H1 (cell line): ENCODE data around the gene RRAS. TPM values are rescaled to one million over a fixed set of nuclear protein-coding genes. Genes with fewer than 3 reads are reported as not detected.

Experiments used
- CTCF ChIA-PET: fragments of 300-600 bp; sonication (Branson Sonifier 250); formaldehyde crosslinking; loops from one replicate; lab custom pipeline; 2021; ENCODE audit not compliant: partially characterized antibody; lab: Charles Lee
- POLR2A ChIA-PET: fragments of 300-600 bp; sonication (Branson Sonifier 250); formaldehyde crosslinking; loops from one replicate; lab custom pipeline; 2021; ENCODE audit warnings: inconsistent platforms; ENCODE audit not compliant: partially characterized antibody; lab: Charles Lee
- DNase-seq, 2 experiments: peaks; one replicate each; pipeline versions ENCODE4 v3.0.0 to v3.0.0-alpha.2; 2010 to 2022; ENCODE audit warnings: low spot score in 2 of 2, low read depth in 1 of 2, mixed read lengths in 1 of 2
- FAIRE-seq: peaks from 2 replicates; lab custom pipeline; 2011; peaks lifted over from hg19 to GRCh38; lab: Jason Lieb, UNC
- H2AFZ ChIP-seq: 2 replicates; pipeline ENCODE4 v1.8.1; 2012; ENCODE audit warnings: low read length, inconsistent platforms
- H2AK5ac ChIP-seq: 2 replicates; pipeline ENCODE4 v1.6.1; 2013; ENCODE audit warnings: low read depth, low read length
- H2BK120ac ChIP-seq: replicated peaks from 2 replicates; pipeline ENCODE3; 2013; ENCODE audit warnings: low read depth, low read length, inconsistent platforms
- H2BK12ac ChIP-seq: 2 replicates; pipeline ENCODE4 v1.6.1; 2013; ENCODE audit warnings: low read depth, low read length
- H2BK15ac ChIP-seq: 2 replicates; pipeline ENCODE4 v1.6.1; 2013; ENCODE audit warnings: low read length
- H2BK20ac ChIP-seq: 2 replicates; pipeline ENCODE4 v1.6.1; 2013; ENCODE audit warnings: low read length
- H2BK5ac ChIP-seq: 2 replicates; pipeline ENCODE4 v1.6.1; 2013; ENCODE audit warnings: low read depth, low read length
- H3K14ac ChIP-seq: 2 replicates; pipeline ENCODE4 v1.6.1; 2013; ENCODE audit warnings: inconsistent platforms; ENCODE audit not compliant: insufficient read length
- H3K18ac ChIP-seq: 2 replicates; pipeline ENCODE4 v1.6.1; 2013; ENCODE audit warnings: low read length; ENCODE audit errors: extremely low read depth
- H3K23ac ChIP-seq: 2 replicates; pipeline ENCODE4 v1.6.1; 2013; ENCODE audit warnings: inconsistent platforms; ENCODE audit not compliant: insufficient read length
- H3K23me2 ChIP-seq: 2 replicates; pipeline ENCODE4 v1.6.1; 2013; ENCODE audit warnings: low read depth, low read length
- H3K27ac ChIP-seq: 2 replicates; pipeline ENCODE4 v1.6.1; 2011; ENCODE audit warnings: low read depth, low read length, inconsistent platforms
- H3K27me3 ChIP-seq, 4 experiments: replicated peaks in 1 of 4; 1 replicate in 1 of 4; 2 replicates in 3 of 4; pipeline versions ENCODE4 v1.6.1 to v1.8.1; 2011 to 2013; ENCODE audit warnings: low read length in 3 of 4, mild to moderate bottlenecking in 3 of 4, inconsistent platforms in 2 of 4, mixed read lengths in 2 of 4, moderate library complexity in 1 of 4; ENCODE audit not compliant: control insufficient read depth in 3 of 4, insufficient read depth in 3 of 4; ENCODE audit errors: extremely low read depth in 1 of 4
- H3K36me3 ChIP-seq, 4 experiments: 2 replicates each; pipeline versions ENCODE4 v1.6.1 to v1.8.1; 2011 to 2013; ENCODE audit warnings: mild to moderate bottlenecking in 4 of 4, low read length in 3 of 4, moderate library complexity in 2 of 4, control low read depth in 1 of 4, inconsistent platforms in 1 of 4; ENCODE audit not compliant: insufficient read depth in 4 of 4, control insufficient read depth in 2 of 4
- H3K4ac ChIP-seq: replicated peaks from 2 replicates; pipeline ENCODE3; 2013; ENCODE audit warnings: low read length, low read depth, mixed read lengths, inconsistent platforms; ENCODE audit not compliant: insufficient read length
- H3K4me1 ChIP-seq, 4 experiments: replicated peaks in 1 of 4; 1 replicate in 1 of 4; 2 replicates in 3 of 4; pipeline versions ENCODE4 v1.6.1 to v1.8.1; 2011 to 2013; ENCODE audit warnings: low read length in 3 of 4, inconsistent platforms in 2 of 4, mixed read lengths in 1 of 4; ENCODE audit not compliant: insufficient read depth in 4 of 4, control insufficient read depth in 3 of 4
- H3K4me2 ChIP-seq, 2 experiments: 2 replicates each; pipeline versions ENCODE4 v1.6.1 to v1.8.1; 2011 to 2013; ENCODE audit warnings: low read depth in 2 of 2, low read length in 2 of 2, control low read depth in 1 of 2, inconsistent platforms in 1 of 2, mild to moderate bottlenecking in 1 of 2; ENCODE audit not compliant: insufficient read depth in 1 of 2
- H3K4me3 ChIP-seq, 4 experiments: fragments of 200-600, 300-600 bp in 1 of 4; sonication (generic), shearing (Covaris generic), sonication (Bioruptor Twin) in 1 of 4; 2 replicates each; pipeline versions ENCODE4 v1.5.1 to v1.8.1; 2011 to 2016; ENCODE audit warnings: low read length in 4 of 4, low read depth in 3 of 4, control low read depth in 2 of 4, inconsistent platforms in 2 of 4, mild to moderate bottlenecking in 2 of 4, mixed read lengths in 1 of 4, moderate library complexity in 1 of 4; ENCODE audit not compliant: insufficient read depth in 2 of 4; ENCODE audit errors: extremely low read depth in 1 of 4
- H3K56ac ChIP-seq: replicated peaks from 2 replicates; pipeline ENCODE3; 2013; ENCODE audit warnings: low read depth, mild to moderate bottlenecking, mixed read lengths, low read length, inconsistent platforms; ENCODE audit not compliant: insufficient read length
- H3K79me1 ChIP-seq: 2 replicates; pipeline ENCODE4 v1.6.1; 2013; ENCODE audit warnings: low read depth, low read length, control low read depth
- H3K79me2 ChIP-seq, 2 experiments: 2 replicates each; pipeline versions ENCODE4 v1.6.1 to v1.8.1; 2012 to 2013; ENCODE audit warnings: low read length in 2 of 2, mild to moderate bottlenecking in 2 of 2, inconsistent platforms in 1 of 2; ENCODE audit not compliant: insufficient read depth in 2 of 2, control insufficient read depth in 1 of 2
- H3K9ac ChIP-seq, 4 experiments: replicated peaks in 1 of 4; 1 replicate in 1 of 4; 2 replicates in 3 of 4; pipeline versions ENCODE4 v1.6.1 to v1.8.1; 2011 to 2013; ENCODE audit warnings: low read depth in 3 of 4, low read length in 3 of 4, control low read depth in 2 of 4, mild to moderate bottlenecking in 2 of 4, moderate library complexity in 2 of 4, inconsistent platforms in 1 of 4; ENCODE audit errors: extremely low read depth in 1 of 4
- H3K9me3 ChIP-seq, 2 experiments: 2 replicates each; pipeline versions ENCODE4 v1.6.1 to v1.8.1; 2012 to 2013; ENCODE audit warnings: mild to moderate bottlenecking in 2 of 2, moderate library complexity in 2 of 2, control low read depth in 1 of 2, inconsistent platforms in 1 of 2, low read depth in 1 of 2, low read length in 1 of 2, mixed read lengths in 1 of 2; ENCODE audit not compliant: insufficient read depth in 2 of 2
- H4K20me1 ChIP-seq, 2 experiments: replicated peaks in 1 of 2; 2 replicates each; pipeline versions ENCODE3 to v1.8.1; 2011 to 2013; ENCODE audit warnings: inconsistent platforms in 2 of 2, low read length in 2 of 2, mild to moderate bottlenecking in 1 of 2; ENCODE audit not compliant: insufficient read depth in 2 of 2, control insufficient read depth in 1 of 2
- H4K5ac ChIP-seq: 2 replicates; pipeline ENCODE4 v1.6.1; 2013; ENCODE audit warnings: low read length, low read depth, mixed read lengths, inconsistent platforms; ENCODE audit not compliant: insufficient read length
- H4K8ac ChIP-seq: 2 replicates; pipeline ENCODE4 v1.8.0; 2013; ENCODE audit warnings: mild to moderate bottlenecking, moderate library complexity, low read length, inconsistent platforms; ENCODE audit not compliant: insufficient read depth; ENCODE audit errors: extremely low read depth
- H4K91ac ChIP-seq: replicated peaks from 2 replicates; pipeline ENCODE3; 2013; ENCODE audit warnings: low read length, mixed read lengths, inconsistent platforms; ENCODE audit not compliant: insufficient read length
- WGBS, 2 experiments: shearing (Covaris generic) in 1 of 2; methylation state at CpG; one replicate each; pipeline versions ENCODE4 v1.1.6 to v1.1.7; 2013 to 2015; ENCODE audit warnings: low lambda C conversion rate in 2 of 2, mixed read lengths in 2 of 2, inconsistent platforms in 1 of 2, low coverage in 1 of 2, missing lambda C conversion rate in 1 of 2; ENCODE audit not compliant: insufficient replicate concordance in 2 of 2, insufficient coverage in 1 of 2, insufficient read length in 1 of 2; ENCODE audit errors: extremely low coverage in 1 of 2, missing lambda C conversion rate in 1 of 2; 5-methylcytosine and 5-hydroxymethylcytosine counted together
- polyA plus RNA-seq, 7 experiments: library from polyadenylated mRNA; depleted of rRNA in 3 of 7; stranded (reverse) in 5 of 7; unstranded in 2 of 7; fragments of >200 nt in 5 of 7; fragments of 200-250 nt in 2 of 7; gene quantifications; 1 replicate in 5 of 7; 2 replicates in 1 of 7; 4 replicates in 1 of 7; pipeline versions ENCODE4 v1.2.1 to v1.2.3, GENCODE V29; 2011 to 2013; ENCODE audit warnings: missing spikeins in 2 of 7, mixed read lengths in 2 of 7
- total RNA-seq: library from RNA; stranded (reverse); fragmentation: NEBNext Ultra II Directional; extraction: Animal tissue kit (Norgen Biotek cat#: 25700); gene quantifications from 2 replicates; pipeline ENCODE4 v1.2.1, GENCODE V29; 2021

The RRAS gene
- total and polyA plus RNA-seq, 2 of the 8 experiments (the other 6 are each of a cell fraction or from before 2014, with no cell fraction given), result 17.7 to 49.1 TPM

- Histone ChIP-seq H3K23ac (no peak overlapping the region), H2BK120ac (no peak overlapping the region), H3K4ac (no peak overlapping the region), H4K5ac (no peak overlapping the region), H2BK15ac (no peak overlapping the region), H3K56ac (no peak overlapping the region), H2BK5ac (no peak overlapping the region), H3K79me2 (no peaks in the 10 kb centered on the region), H3K14ac (no peak overlapping the region), H3K23me2 (no peaks in the 10 kb centered on the region), H2AFZ (no peak overlapping the region), H3K27ac (no peak overlapping the region), H3K4me1 (peaks cover 0 to 18% (median 3%) of the 10 kb centered on the region in 4 experiments; a peak in 4 of 7 replicates), H3K27me3 (no peaks in the 10 kb centered on the region), H3K4me2 (no peak overlapping the region), H2AK5ac (no peak overlapping the region), H4K20me1 (peaks cover 0 to 4% of the 10 kb centered on the region in 2 experiments), H4K8ac (no peak overlapping the region), H3K18ac (no peak overlapping the region), H2BK12ac (no peak overlapping the region), H3K4me3 (no peak overlapping the region), H3K36me3 (peaks cover 0 to 4% (median 0%) of the 10 kb centered on the region in 4 experiments; a peak in 1 of 8 replicates), H2BK20ac (no peak overlapping the region), H3K9me3 (no peaks in the 10 kb centered on the region), H3K9ac (no peak overlapping the region), H3K79me1 (no peaks in the 10 kb centered on the region), H4K91ac (no peak overlapping the region)
- DNase-seq, result no peak
- CTCF ChIA-PET, result interaction anchor here (0.8 to 1.7 kb wide), 3 partner anchors 15 to 40 kb away, joined by 3 to 5 read pairs (median 3); no protein-coding TSS in a partner anchor
- POLR2A ChIA-PET, result interaction anchor here (0.8 to 50.7 kb wide), 8 partner anchors 9 to 136 kb away, joined by 3 to 840 read pairs (median 4); partner anchors contain the start of genes PRMT1, PRR12 and RPS11
- WGBS, 2 experiments, result 90% methylated on average over 5 of the region's 5 CpGs; no CpG with 5 or more reads in 1 of the 2 experiments
- FAIRE-seq, result no peak
These were observed 7.4 kb downstream of the RRAS start for GRCh38 chr19:49632576-49632975.
